Colonic mucosa (tissue), 4 donors: ENCODE measurements around the gene DENND2D. TPM values are rescaled to one million over a fixed set of nuclear protein-coding genes. Genes with fewer than 3 reads are reported as not detected.

ENCODE experiments used
- DNase-seq: peaks from one replicate; pipeline ENCODE4 v3.0.0-alpha.2; 2020
- H3K27ac ChIP-seq: fragments of 200-600 bp; one replicate; pipeline ENCODE4 v1.8.0; 2021
- H3K27me3 ChIP-seq: fragments of 200-600 bp; one replicate; pipeline ENCODE4 v1.8.0; 2021
- H3K36me3 ChIP-seq: fragments of 200-600 bp; one replicate; pipeline ENCODE4 v1.8.0; 2021
- H3K4me1 ChIP-seq: fragments of 200-600 bp; one replicate; pipeline ENCODE4 v1.8.0; 2021; ENCODE audit warnings: mild to moderate bottlenecking
- H3K4me3 ChIP-seq: fragments of 200-600 bp; one replicate; pipeline ENCODE4 v1.8.0; 2021
- H3K9ac ChIP-seq, 2 donors: one replicate each; pipeline ENCODE4 v1.7.0; 2013; ENCODE audit warnings: control low read depth in 2 of 2, low read depth in 2 of 2, low read length in 2 of 2
- H3K9me3 ChIP-seq: fragments of 200-600 bp; one replicate; pipeline ENCODE4 v1.8.0; 2021
- intact Hi-C: fragments of 100-400 bp; cut with DNase I; formaldehyde crosslinking; loops from one replicate; pipeline ENCODE4 v1.14.1; 2022
- total RNA-seq, 2 donors: library from RNA; stranded (reverse); fragmentation: NEBNext Ultra II Directional in 1 of 2; extraction: Animal tissue kit (Norgen Biotek cat#: 25700) in 1 of 2; gene quantifications; one replicate each; pipeline ENCODE4 v1.2.1, GENCODE V29; 2021
- TF ChIP-seq, protein P1 (sequence below): fragments of 200-600 bp; IDR thresholded peaks from one replicate; pipeline ENCODE4 v1.8.0; 2022; ENCODE audit warnings: antibody characterized with exemption, mild to moderate bottlenecking
- donor health status: healthy.
- donor health status: DM: no; HTN: no; CAD: no.
- donor health status: DM: no; HTN: no; CAD: no.

DENND2D gene
- total RNA-seq, 2 donors from 2014 or later: 51.0 to 65.2 TPM

DNA sequence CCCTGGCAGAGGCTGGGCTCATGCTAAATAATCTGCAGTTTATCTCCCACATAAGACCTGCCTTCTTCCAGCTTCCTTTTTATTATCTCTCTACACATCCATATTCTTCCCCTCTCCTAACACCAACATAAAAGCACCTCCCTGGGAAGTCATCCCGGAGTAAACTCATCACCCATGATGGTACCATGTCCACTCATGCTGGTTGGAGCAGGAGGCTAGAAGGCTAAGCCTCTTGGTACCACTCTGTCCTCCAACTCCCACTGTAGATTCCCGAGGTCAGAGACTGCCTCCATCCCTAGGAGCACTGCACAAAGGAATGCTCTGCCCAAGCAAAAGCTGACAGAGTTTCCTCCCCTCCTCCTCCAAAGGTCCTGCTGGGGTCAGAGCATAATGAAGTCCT, 4.2 kb downstream of the DENND2D start:
- Histone ChIP-seq H3K4me1 (peaks cover 14% of the 10 kb centered on the region), H3K4me3 (no peak overlapping the region), H3K9me3 (no peaks in the 10 kb centered on the region), H3K36me3 (peaks cover 6% of the 10 kb centered on the region), H3K9ac (no peak overlapping the region), H3K27ac (no peak overlapping the region), H3K27me3 (no peaks in the 10 kb centered on the region)
- intact Hi-C loops: no loop called here
- TF ChIP-seq, protein P1, sequence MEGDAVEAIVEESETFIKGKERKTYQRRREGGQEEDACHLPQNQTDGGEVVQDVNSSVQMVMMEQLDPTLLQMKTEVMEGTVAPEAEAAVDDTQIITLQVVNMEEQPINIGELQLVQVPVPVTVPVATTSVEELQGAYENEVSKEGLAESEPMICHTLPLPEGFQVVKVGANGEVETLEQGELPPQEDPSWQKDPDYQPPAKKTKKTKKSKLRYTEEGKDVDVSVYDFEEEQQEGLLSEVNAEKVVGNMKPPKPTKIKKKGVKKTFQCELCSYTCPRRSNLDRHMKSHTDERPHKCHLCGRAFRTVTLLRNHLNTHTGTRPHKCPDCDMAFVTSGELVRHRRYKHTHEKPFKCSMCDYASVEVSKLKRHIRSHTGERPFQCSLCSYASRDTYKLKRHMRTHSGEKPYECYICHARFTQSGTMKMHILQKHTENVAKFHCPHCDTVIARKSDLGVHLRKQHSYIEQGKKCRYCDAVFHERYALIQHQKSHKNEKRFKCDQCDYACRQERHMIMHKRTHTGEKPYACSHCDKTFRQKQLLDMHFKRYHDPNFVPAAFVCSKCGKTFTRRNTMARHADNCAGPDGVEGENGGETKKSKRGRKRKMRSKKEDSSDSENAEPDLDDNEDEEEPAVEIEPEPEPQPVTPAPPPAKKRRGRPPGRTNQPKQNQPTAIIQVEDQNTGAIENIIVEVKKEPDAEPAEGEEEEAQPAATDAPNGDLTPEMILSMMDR: no peak
- DNase-seq: no peak

DNA sequence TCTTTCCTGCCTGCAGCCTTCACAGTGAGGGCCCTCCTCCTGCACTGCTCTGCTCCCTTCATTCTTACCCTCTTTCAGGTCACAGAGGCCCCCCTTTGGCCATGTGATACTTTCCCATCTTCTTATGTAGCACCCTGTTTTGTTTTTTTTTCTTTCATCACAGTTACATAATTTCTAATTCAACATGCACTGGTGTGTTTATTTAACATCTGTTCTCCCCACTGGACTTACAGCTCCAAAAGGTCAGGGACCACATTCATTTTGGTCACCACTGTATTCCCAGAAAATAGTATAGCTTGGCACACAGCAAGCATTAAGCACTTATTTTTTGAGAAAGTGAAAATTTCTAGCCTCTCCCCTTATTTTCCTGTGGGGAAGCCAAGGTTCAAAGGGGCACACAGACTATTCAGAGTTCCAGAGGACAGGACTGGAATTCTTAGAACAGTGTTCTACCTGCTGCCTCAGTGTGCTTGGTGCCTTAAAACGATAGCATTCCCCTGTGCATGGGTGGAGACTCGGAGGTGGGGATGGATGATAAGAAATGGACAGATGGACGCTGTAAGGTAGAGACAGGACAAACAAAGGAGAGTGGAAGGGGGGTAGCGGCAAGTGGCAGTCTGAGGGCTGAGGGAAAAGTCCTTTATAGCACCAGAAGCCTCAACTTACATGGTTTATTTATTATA, 5.3 kb downstream of the DENND2D start:
- H3K9ac ChIP-seq: no peak overlapping the region
- no peak for DNase-seq
- peaks cover 6% of the 10 kb centered on the region for H3K36me3 ChIP-seq
- peak overlapping the region; percentile 68 for H3K27ac ChIP-seq
- no peaks in the 10 kb centered on the region for H3K9me3 ChIP-seq
- TF ChIP-seq, protein P1: no peak
- H3K27me3 ChIP-seq: no peaks in the 10 kb centered on the region
- intact Hi-C loops: no loop called here
- H3K4me1 ChIP-seq: peaks cover 5% of the 10 kb centered on the region
- H3K4me3 ChIP-seq: no peak overlapping the region

DNA sequence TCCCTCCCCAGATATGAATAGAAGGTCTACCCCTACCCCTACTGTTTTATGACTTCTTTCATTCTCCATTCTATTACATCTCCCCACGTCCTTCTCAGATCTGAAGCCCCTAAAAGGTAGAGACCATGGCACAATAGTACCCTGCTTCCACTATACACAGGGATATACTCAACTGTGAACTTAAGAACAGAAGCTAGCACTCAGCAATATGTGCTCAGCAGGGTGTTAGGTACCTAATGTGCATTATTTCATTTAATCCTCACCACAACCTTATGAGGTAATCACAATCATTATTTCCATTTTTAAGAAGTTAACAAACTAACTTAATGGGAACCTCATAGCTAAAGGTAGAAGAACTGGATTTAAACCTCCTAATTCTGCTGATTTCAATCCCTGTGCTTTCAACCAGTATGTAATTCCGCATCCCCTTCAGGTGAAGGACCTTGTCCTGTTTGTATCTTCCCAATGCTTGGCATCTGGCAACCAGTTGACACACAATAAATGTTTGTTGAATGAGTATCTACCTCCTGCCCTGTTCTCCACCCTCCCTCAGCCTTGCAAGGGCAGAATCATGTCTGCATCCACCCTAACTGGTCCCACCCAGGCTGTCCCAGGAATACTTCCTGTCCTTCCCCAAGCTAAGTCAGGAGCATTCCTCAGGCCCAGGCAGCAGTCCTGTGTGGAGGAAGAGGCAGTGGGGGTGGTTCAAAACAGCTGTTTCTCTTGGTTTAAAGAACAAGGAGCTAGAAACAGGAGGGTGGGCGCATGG, 6.5 kb downstream of the DENND2D start:
- peak; percentile 61 for DNase-seq
- Histone ChIP-seq H3K9me3 (no peaks in the 10 kb centered on the region), H3K9ac (peak overlapping the region in 1 of 2 donors; percentile 28), H3K27me3 (no peaks in the 10 kb centered on the region), H3K27ac (peak overlapping the region; percentile 68), H3K36me3 (peaks cover 6% of the 10 kb centered on the region), H3K4me3 (no peak overlapping the region), H3K4me1 (peaks cover 5% of the 10 kb centered on the region)
- intact Hi-C loops: no loop called here
- TF ChIP-seq, protein P1: no peak

DNA sequence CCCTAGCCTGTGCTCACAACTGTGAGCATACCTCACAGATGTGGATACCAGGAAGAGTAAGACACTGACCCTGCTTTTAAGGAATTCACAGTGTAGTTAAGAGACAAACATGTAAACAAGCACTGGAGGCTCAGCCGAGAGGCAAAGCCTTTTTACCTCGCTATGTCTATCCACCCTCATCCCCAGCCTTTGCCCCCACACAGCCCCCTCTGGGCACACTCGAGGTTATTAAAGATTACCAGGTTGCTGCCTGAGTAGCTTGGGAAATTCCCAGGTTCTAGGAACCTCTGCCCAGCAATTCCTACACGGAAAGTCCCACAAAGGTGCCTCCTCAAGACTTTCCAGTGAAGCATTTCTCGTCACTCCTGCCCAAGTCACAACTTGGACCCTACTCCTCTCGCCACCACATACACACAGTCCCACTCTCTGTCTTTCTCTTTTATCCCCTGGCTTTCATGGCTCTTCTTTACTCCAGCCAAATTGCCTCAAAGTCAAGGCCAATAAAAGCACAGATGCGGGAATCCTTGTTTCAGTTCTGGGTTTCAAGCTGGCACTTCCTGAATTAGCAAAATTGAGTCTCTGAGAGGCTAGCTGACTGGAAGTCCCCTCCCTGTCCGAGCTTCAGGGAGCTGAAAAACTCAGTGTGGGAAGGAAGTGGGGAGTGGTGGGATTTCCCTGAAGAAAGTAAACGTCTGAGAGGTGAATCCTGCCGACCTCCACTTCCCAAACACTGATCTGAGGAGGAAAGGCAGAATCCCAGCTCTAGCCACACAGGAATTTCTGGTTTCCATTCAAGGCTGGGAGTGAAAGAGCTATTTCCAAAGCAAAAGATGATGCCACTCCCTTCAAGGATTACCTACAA, 7.6 kb downstream of the DENND2D start:
- Histone ChIP-seq H3K36me3 (no peaks in the 10 kb centered on the region), H3K27ac (peak overlapping the region; percentile 68), H3K27me3 (no peaks in the 10 kb centered on the region), H3K9me3 (no peaks in the 10 kb centered on the region), H3K9ac (peak overlapping the region in 1 of 2 donors; percentile 28), H3K4me3 (no peak overlapping the region), H3K4me1 (peaks cover 5% of the 10 kb centered on the region)
- TF ChIP-seq, protein P1: no peak
- intact Hi-C loops: no loop called here
- DNase-seq: no peak

DNA sequence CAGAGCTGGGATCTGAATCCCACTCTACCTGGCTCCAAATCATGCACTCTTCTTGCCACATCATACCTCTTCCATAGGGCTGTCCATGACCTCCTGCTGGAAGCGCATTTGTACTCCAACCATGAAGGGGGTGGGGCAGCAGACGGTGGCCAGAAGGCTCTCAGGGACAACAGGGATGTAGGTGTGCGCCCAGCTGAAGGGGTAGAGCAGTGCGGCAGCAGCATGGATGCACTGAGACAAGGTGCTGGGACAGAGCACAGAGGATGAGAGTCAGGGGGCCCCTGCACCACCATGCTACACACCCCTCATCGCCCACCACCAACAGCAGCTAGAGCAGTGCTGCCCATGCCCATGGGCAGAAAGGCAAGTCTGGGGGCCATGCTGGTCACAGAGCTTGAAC, 8.4 kb downstream of the DENND2D start:
- H3K9me3 ChIP-seq: no peaks in the 10 kb centered on the region
- DNase-seq: no peak
- no peak overlapping the region for H3K9ac ChIP-seq
- TF ChIP-seq, protein P1: no peak
- no peaks in the 10 kb centered on the region for H3K27me3 ChIP-seq
- intact Hi-C loops: no loop called here
- peak overlapping the region; percentile 68 for H3K27ac ChIP-seq
- H3K4me1 ChIP-seq: peaks cover 5% of the 10 kb centered on the region
- no peak overlapping the region for H3K4me3 ChIP-seq
- H3K36me3 ChIP-seq: peaks cover 6% of the 10 kb centered on the region
